Stimulated activated naive CD8-positive, alpha-beta T cell treated with anti-CD3 and anti-CD28 coated beads, Interleukin-15, amount 100 ng/mL, for 72 hours (primary cell): ENCODE data around the gene HS6ST1.

Experiments used
- ATAC-seq: fragments of 150-1000 bp; cut with Tn5 transposase; 2 replicates; pipeline ENCODE4 v1.10.0; 2021; ENCODE audit warnings: mild to moderate bottlenecking, moderate library complexity
- DNase-seq, 2 donors: peaks; one replicate each; pipeline ENCODE4 v3.0.0; 2021 to 2022
- H3K27ac Mint-ChIP-seq, 2 donors: one replicate each; pipeline ENCODE4 v1.8.0; 2022; ENCODE audit warnings: mild to moderate bottlenecking in 2 of 2, mixed read lengths in 2 of 2, moderate library complexity in 2 of 2
- H3K27me3 Mint-ChIP-seq: one replicate; pipeline ENCODE4 v1.8.0; 2022; ENCODE audit warnings: mixed read lengths
- H3K4me1 Mint-ChIP-seq: one replicate; pipeline ENCODE4 v1.8.0; 2022; ENCODE audit warnings: mild to moderate bottlenecking, mixed read lengths
- H3K4me3 Mint-ChIP-seq, 2 donors: one replicate each; pipeline ENCODE4 v1.8.0; 2022; ENCODE audit warnings: mild to moderate bottlenecking in 2 of 2, mixed read lengths in 2 of 2, moderate library complexity in 1 of 2
- H3K9me3 Mint-ChIP-seq, 2 donors: one replicate each; pipeline ENCODE4 v1.8.0; 2022; ENCODE audit warnings: mixed read lengths in 2 of 2

Gene HS6ST1

GRCh38 chr2:128356127-128356526 is 37.5 kb upstream of the HS6ST1 start:
- DNase-seq (no peak), ATAC-seq (no peak)
- no peaks in the 10 kb centered on the region for H3K4me1 Mint-ChIP-seq
- H3K27ac Mint-ChIP-seq: no peak overlapping the region
- H3K27me3 Mint-ChIP-seq: peaks cover 17% of the 10 kb centered on the region
- no peak overlapping the region for H3K4me3 Mint-ChIP-seq
- H3K9me3 Mint-ChIP-seq: peaks cover 7 to 9% of the 10 kb centered on the region in 2 donors

GRCh38 chr2:128354726-128355470 is 36.2 kb upstream of the HS6ST1 start:
- Mint-ChIP-seq H3K4me3 (no peak overlapping the region), H3K4me1 (no peaks in the 10 kb centered on the region), H3K27ac (no peak overlapping the region), H3K27me3 (peaks cover 9% of the 10 kb centered on the region), H3K9me3 (peaks cover 9 to 12% of the 10 kb centered on the region in 2 donors)
- no peak for ATAC-seq
- DNase-seq: no peak

GRCh38 chr2:128354161-128354560 is 35.5 kb upstream of the HS6ST1 start:
- DNase-seq (no peak), ATAC-seq (no peak)
- Mint-ChIP-seq H3K27me3 (peaks cover 7% of the 10 kb centered on the region), H3K27ac (no peak overlapping the region), H3K4me3 (no peak overlapping the region), H3K9me3 (peaks cover 9 to 12% of the 10 kb centered on the region in 2 donors), H3K4me1 (no peaks in the 10 kb centered on the region)

GRCh38 chr2:128350736-128351135 is 32.1 kb upstream of the HS6ST1 start:
- no peak for ATAC-seq
- DNase-seq: no peak
- no peaks in the 10 kb centered on the region for H3K27me3 Mint-ChIP-seq
- H3K9me3 Mint-ChIP-seq: peaks cover 9 to 12% of the 10 kb centered on the region in 2 donors
- H3K4me1 Mint-ChIP-seq: no peaks in the 10 kb centered on the region
- H3K27ac Mint-ChIP-seq: no peak overlapping the region
- H3K4me3 Mint-ChIP-seq: no peak overlapping the region

GRCh38 chr2:128348701-128349100 is 30.0 kb upstream of the HS6ST1 start:
- no peak overlapping the region for H3K27ac Mint-ChIP-seq

GRCh38 chr2:128347701-128348539 is 29.3 kb upstream of the HS6ST1 start:
- H3K27ac Mint-ChIP-seq: no peak overlapping the region
- ATAC-seq (no peak), DNase-seq (no peak)
- H3K27me3 Mint-ChIP-seq: no peaks in the 10 kb centered on the region
- H3K9me3 Mint-ChIP-seq: peaks cover 9 to 12% of the 10 kb centered on the region in 2 donors
- no peak overlapping the region for H3K4me3 Mint-ChIP-seq
- H3K4me1 Mint-ChIP-seq: no peaks in the 10 kb centered on the region

More at GRCh38 chr2:128348701-128349100, 30.0 kb upstream of the HS6ST1 start:
- DNase-seq: no peak
- Mint-ChIP-seq H3K27me3 (no peaks in the 10 kb centered on the region), H3K4me3 (no peak overlapping the region), H3K9me3 (peaks cover 9 to 12% of the 10 kb centered on the region in 2 donors), H3K4me1 (no peaks in the 10 kb centered on the region)
- ATAC-seq: no peak

GRCh38 chr2:128347171-128347558 is 28.5 kb upstream of the HS6ST1 start:
- peak; percentile 18 for ATAC-seq
- no peaks in the 10 kb centered on the region for H3K27me3 Mint-ChIP-seq
- no peak overlapping the region for H3K27ac Mint-ChIP-seq
- DNase-seq: no peak
- no peaks in the 10 kb centered on the region for H3K4me1 Mint-ChIP-seq
- peaks cover 9 to 12% of the 10 kb centered on the region in 2 donors for H3K9me3 Mint-ChIP-seq
- no peak overlapping the region for H3K4me3 Mint-ChIP-seq

- no peak for DNase-seq
- no peaks in the 10 kb centered on the region for H3K4me1 Mint-ChIP-seq
- H3K27ac Mint-ChIP-seq: no peak overlapping the region
- no peaks in the 10 kb centered on the region for H3K27me3 Mint-ChIP-seq
- no peak overlapping the region for H3K4me3 Mint-ChIP-seq
- peak; percentile 48 for ATAC-seq
- H3K9me3 Mint-ChIP-seq: peaks cover 11 to 13% of the 10 kb centered on the region in 2 donors
Observed at GRCh38 chr2:128346291-128347170, 27.9 kb upstream of the HS6ST1 start.

GRCh38 chr2:128345436-128346165 is 26.9 kb upstream of the HS6ST1 start:
- no peak for DNase-seq
- Mint-ChIP-seq H3K27me3 (no peaks in the 10 kb centered on the region), H3K27ac (peak overlapping the region in 1 of 2 donors; percentile 73), H3K9me3 (peaks cover 7 to 13% of the 10 kb centered on the region in 2 donors), H3K4me3 (no peak overlapping the region), H3K4me1 (no peaks in the 10 kb centered on the region)
- peak; percentile 31 for ATAC-seq

GRCh38 chr2:128344101-128344500 is 25.4 kb upstream of the HS6ST1 start:
- DNase-seq (no peak), ATAC-seq (no peak)
- H3K4me3 Mint-ChIP-seq: no peak overlapping the region
- H3K27me3 Mint-ChIP-seq: no peaks in the 10 kb centered on the region
- peaks cover 13 to 21% of the 10 kb centered on the region in 2 donors for H3K9me3 Mint-ChIP-seq
- H3K4me1 Mint-ChIP-seq: no peaks in the 10 kb centered on the region
- no peak overlapping the region for H3K27ac Mint-ChIP-seq

- H3K4me3 Mint-ChIP-seq: no peak overlapping the region
- H3K27me3 Mint-ChIP-seq: no peaks in the 10 kb centered on the region
- no peak overlapping the region for H3K27ac Mint-ChIP-seq
- no peaks in the 10 kb centered on the region for H3K4me1 Mint-ChIP-seq
- ATAC-seq (no peak), DNase-seq (no peak)
- peaks cover 13 to 21% of the 10 kb centered on the region in 2 donors for H3K9me3 Mint-ChIP-seq
Observed at GRCh38 chr2:128343459-128343858, 24.8 kb upstream of the HS6ST1 start.

GRCh38 chr2:128342550-128342949 is 23.9 kb upstream of the HS6ST1 start:
- H3K27me3 Mint-ChIP-seq: no peaks in the 10 kb centered on the region
- DNase-seq: no peak
- H3K9me3 Mint-ChIP-seq: peaks cover 13 to 21% of the 10 kb centered on the region in 2 donors
- no peaks in the 10 kb centered on the region for H3K4me1 Mint-ChIP-seq
- no peak for ATAC-seq
- H3K27ac Mint-ChIP-seq: no peak overlapping the region
- H3K4me3 Mint-ChIP-seq: no peak overlapping the region

- H3K27me3 Mint-ChIP-seq: no peaks in the 10 kb centered on the region
- ATAC-seq (no peak), DNase-seq (no peak)
- H3K4me1 Mint-ChIP-seq: no peaks in the 10 kb centered on the region
- peaks cover 13 to 21% of the 10 kb centered on the region in 2 donors for H3K9me3 Mint-ChIP-seq
- H3K4me3 Mint-ChIP-seq: no peak overlapping the region
- no peak overlapping the region for H3K27ac Mint-ChIP-seq
Observed at GRCh38 chr2:128341621-128342020, 23.0 kb upstream of the HS6ST1 start.

GRCh38 chr2:128332091-128332634 is 13.5 kb upstream of the HS6ST1 start:
- Mint-ChIP-seq H3K9me3 (peaks cover 23 to 29% of the 10 kb centered on the region in 2 donors), H3K27ac (no peak overlapping the region), H3K4me3 (no peak overlapping the region), H3K27me3 (peaks cover 26% of the 10 kb centered on the region), H3K4me1 (peaks cover 12% of the 10 kb centered on the region)
- no peak for DNase-seq
- ATAC-seq: no peak
